Activated CD4-positive, alpha-beta memory T cell treated with anti-CD3 and anti-CD28 coated beads, Interleukin-2, amount 10 ng/mL, durations not matched to agents 7 days and 5 days (primary cell): ENCODE measurements around the gene FERMT2. TPM values are rescaled to one million over a fixed set of nuclear protein-coding genes. Genes with fewer than 3 reads are reported as not detected.

Source experiments
- CTCF ChIA-PET: fragments of 350-600 bp; sonication (Branson Sonifier 250); formaldehyde crosslinking; loops from one replicate; lab custom pipeline; 2021; ENCODE audit warnings: antibody characterized with exemption, inconsistent platforms; lab: Charles Lee
- POLR2A ChIA-PET: fragments of 350-600 bp; sonication (Branson Sonifier 250); formaldehyde crosslinking; loops from one replicate; lab custom pipeline; 2021; ENCODE audit warnings: antibody characterized with exemption; lab: Charles Lee
- DNase-seq: peaks from one replicate; pipeline ENCODE4 v3.0.0-alpha.2; 2020
- H3K27ac Mint-ChIP-seq: one replicate; pipeline ENCODE4 v1.8.0; 2021; ENCODE audit warnings: mild to moderate bottlenecking, mixed read lengths
- H3K27me3 Mint-ChIP-seq: one replicate; pipeline ENCODE4 v1.8.0; 2021; ENCODE audit warnings: mixed read lengths
- H3K36me3 Mint-ChIP-seq: one replicate; pipeline ENCODE4 v1.8.0; 2021; ENCODE audit warnings: low read depth, mixed read lengths
- H3K4me1 Mint-ChIP-seq: one replicate; pipeline ENCODE4 v1.8.0; 2021; ENCODE audit warnings: mixed read lengths
- H3K4me3 Mint-ChIP-seq: one replicate; pipeline ENCODE4 v1.8.0; 2021; ENCODE audit warnings: mild to moderate bottlenecking, mixed read lengths
- H3K9me3 Mint-ChIP-seq: one replicate; pipeline ENCODE4 v1.8.0; 2021; ENCODE audit warnings: mixed read lengths
- total RNA-seq, 2 experiments: library from RNA; stranded (reverse); gene quantifications; one replicate each; pipeline ENCODE4 v1.2.3, GENCODE V29; 2021

The FERMT2 gene
- total RNA-seq, 2 experiments from 2014 or later: 1.8 to 2.8 TPM

DNA sequence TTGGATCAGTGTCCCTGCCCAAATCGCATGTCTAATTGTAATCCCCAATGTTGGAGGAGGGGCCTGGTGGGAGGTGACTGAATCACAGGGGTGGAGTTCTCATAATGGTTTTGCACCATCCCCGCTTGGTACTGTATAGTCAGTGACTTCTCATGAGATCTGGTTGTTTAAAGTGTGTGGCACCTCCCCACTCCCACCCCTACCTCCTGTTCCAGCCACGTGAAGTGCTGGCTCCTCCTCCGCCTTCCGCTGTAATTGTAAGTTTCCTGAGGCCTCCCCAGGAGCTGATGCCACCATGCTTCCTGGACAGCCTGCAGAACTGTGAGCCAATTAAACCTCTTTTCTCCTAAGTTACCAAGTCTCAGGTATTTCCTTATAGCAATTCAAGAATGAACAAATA is 67.2 kb downstream of the FERMT2 start:
- H3K4me3 Mint-ChIP-seq: no peak overlapping the region
- ChIA-PET POLR2A (no interaction called here), CTCF (no interaction called here)

GRCh38 chr14:52882824-52883223 is 68.0 kb downstream of the FERMT2 start:
- POLR2A ChIA-PET: no interaction called here
- CTCF ChIA-PET: no interaction called here
- H3K36me3 Mint-ChIP-seq: no peaks in the 10 kb centered on the region

More for the DNA sequence above, 67.2 kb downstream of the FERMT2 start:
- Mint-ChIP-seq H3K4me1 (no peaks in the 10 kb centered on the region), H3K36me3 (no peaks in the 10 kb centered on the region), H3K27me3 (no peaks in the 10 kb centered on the region), H3K27ac (no peak overlapping the region), H3K9me3 (no peaks in the 10 kb centered on the region)
- DNase-seq: no peak

GRCh38 chr14:52879958-52880357 is 70.9 kb downstream of the FERMT2 start:
- H3K4me3 Mint-ChIP-seq: no peak overlapping the region
- POLR2A ChIA-PET: no interaction called here

More at GRCh38 chr14:52882824-52883223, 68.0 kb downstream of the FERMT2 start:
- no peaks in the 10 kb centered on the region for H3K27me3 Mint-ChIP-seq
- no peaks in the 10 kb centered on the region for H3K4me1 Mint-ChIP-seq
- no peak for DNase-seq
- no peak overlapping the region for H3K27ac Mint-ChIP-seq
- no peak overlapping the region for H3K4me3 Mint-ChIP-seq
- H3K9me3 Mint-ChIP-seq: no peaks in the 10 kb centered on the region

GRCh38 chr14:52878946-52879345 is 71.9 kb downstream of the FERMT2 start:
- POLR2A ChIA-PET: no interaction called here
- no peaks in the 10 kb centered on the region for H3K27me3 Mint-ChIP-seq

More at GRCh38 chr14:52879958-52880357, 70.9 kb downstream of the FERMT2 start:
- Mint-ChIP-seq H3K4me1 (no peaks in the 10 kb centered on the region), H3K27me3 (no peaks in the 10 kb centered on the region), H3K27ac (no peak overlapping the region), H3K9me3 (no peaks in the 10 kb centered on the region), H3K36me3 (no peaks in the 10 kb centered on the region)
- DNase-seq: no peak
- CTCF ChIA-PET: no interaction called here

GRCh38 chr14:52878469-52878868 is 72.4 kb downstream of the FERMT2 start:
- no peak overlapping the region for H3K4me3 Mint-ChIP-seq
- no peaks in the 10 kb centered on the region for H3K9me3 Mint-ChIP-seq
- no peaks in the 10 kb centered on the region for H3K4me1 Mint-ChIP-seq
- POLR2A ChIA-PET: no interaction called here
- no peaks in the 10 kb centered on the region for H3K36me3 Mint-ChIP-seq
- no peaks in the 10 kb centered on the region for H3K27me3 Mint-ChIP-seq
- no peak overlapping the region for H3K27ac Mint-ChIP-seq
- CTCF ChIA-PET: no interaction called here
- DNase-seq: no peak

More at GRCh38 chr14:52878946-52879345, 71.9 kb downstream of the FERMT2 start:
- H3K27ac Mint-ChIP-seq: no peak overlapping the region
- no peaks in the 10 kb centered on the region for H3K36me3 Mint-ChIP-seq
- H3K4me3 Mint-ChIP-seq: no peak overlapping the region
- no peak for DNase-seq
- no peaks in the 10 kb centered on the region for H3K4me1 Mint-ChIP-seq
- H3K9me3 Mint-ChIP-seq: no peaks in the 10 kb centered on the region
- CTCF ChIA-PET: no interaction called here

DNA sequence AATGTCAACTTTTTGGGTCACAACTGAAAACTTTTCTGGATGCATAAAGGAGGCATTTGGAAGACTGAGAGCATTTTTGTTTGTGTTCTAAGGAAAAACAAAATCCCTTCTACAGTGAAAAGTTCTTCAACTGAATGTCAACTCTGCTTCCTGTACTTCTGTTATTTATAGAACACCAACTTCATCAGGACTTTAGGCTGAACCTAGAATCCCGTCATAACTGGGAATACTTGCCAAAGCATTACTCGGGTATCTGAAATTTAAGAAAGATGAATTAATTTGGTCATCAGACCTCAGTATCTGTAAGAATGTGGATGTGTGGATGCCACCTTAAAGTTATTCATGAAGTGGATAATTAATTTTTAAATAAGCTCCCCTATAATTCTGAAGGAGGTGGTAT is 73.2 kb downstream of the FERMT2 start:
- no peaks in the 10 kb centered on the region for H3K27me3 Mint-ChIP-seq
- H3K4me1 Mint-ChIP-seq: no peaks in the 10 kb centered on the region
- H3K27ac Mint-ChIP-seq: no peak overlapping the region
- H3K9me3 Mint-ChIP-seq: no peaks in the 10 kb centered on the region
- DNase-seq: no peak
- H3K4me3 Mint-ChIP-seq: no peak overlapping the region
- CTCF ChIA-PET: no interaction called here
- no peaks in the 10 kb centered on the region for H3K36me3 Mint-ChIP-seq
- POLR2A ChIA-PET: no interaction called here

GRCh38 chr14:52876806-52877205 is 74.0 kb downstream of the FERMT2 start:
- Mint-ChIP-seq H3K4me1 (no peaks in the 10 kb centered on the region), H3K36me3 (no peaks in the 10 kb centered on the region), H3K27ac (no peak overlapping the region), H3K27me3 (no peaks in the 10 kb centered on the region), H3K4me3 (no peak overlapping the region), H3K9me3 (no peaks in the 10 kb centered on the region)
- ChIA-PET POLR2A (no interaction called here), CTCF (no interaction called here)
- DNase-seq: no peak

DNA sequence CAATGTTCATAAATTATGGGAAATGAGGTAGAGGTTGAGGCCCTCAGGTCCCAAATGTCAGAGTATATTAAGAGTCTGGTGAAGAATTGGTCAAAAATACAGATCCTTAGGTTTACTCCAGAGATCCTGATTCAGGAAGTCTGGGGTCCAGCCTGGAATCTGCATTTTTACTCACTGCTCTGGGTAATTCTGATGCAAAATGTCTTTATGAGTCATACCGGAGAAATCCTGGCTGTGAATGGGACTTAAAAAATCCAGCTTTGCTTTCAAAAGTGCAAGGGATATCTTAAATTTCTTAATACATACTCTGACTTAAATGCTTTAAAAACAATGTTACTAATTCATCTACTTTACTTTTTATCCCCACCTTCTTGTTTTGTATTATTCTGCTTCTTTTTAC is 74.5 kb downstream of the FERMT2 start:
- H3K9me3 Mint-ChIP-seq: no peaks in the 10 kb centered on the region
- ChIA-PET CTCF (no interaction called here), POLR2A (no interaction called here)
- no peaks in the 10 kb centered on the region for H3K27me3 Mint-ChIP-seq
- no peak overlapping the region for H3K4me3 Mint-ChIP-seq
- no peak for DNase-seq
- H3K27ac Mint-ChIP-seq: no peak overlapping the region
- no peaks in the 10 kb centered on the region for H3K36me3 Mint-ChIP-seq
- H3K4me1 Mint-ChIP-seq: no peaks in the 10 kb centered on the region

GRCh38 chr14:52875707-52876106 is 75.1 kb downstream of the FERMT2 start:
- Mint-ChIP-seq H3K4me1 (no peaks in the 10 kb centered on the region), H3K36me3 (no peaks in the 10 kb centered on the region), H3K4me3 (no peak overlapping the region), H3K27me3 (no peaks in the 10 kb centered on the region), H3K9me3 (no peaks in the 10 kb centered on the region), H3K27ac (no peak overlapping the region)
- ChIA-PET CTCF (no interaction called here), POLR2A (no interaction called here)
- no peak for DNase-seq

DNA sequence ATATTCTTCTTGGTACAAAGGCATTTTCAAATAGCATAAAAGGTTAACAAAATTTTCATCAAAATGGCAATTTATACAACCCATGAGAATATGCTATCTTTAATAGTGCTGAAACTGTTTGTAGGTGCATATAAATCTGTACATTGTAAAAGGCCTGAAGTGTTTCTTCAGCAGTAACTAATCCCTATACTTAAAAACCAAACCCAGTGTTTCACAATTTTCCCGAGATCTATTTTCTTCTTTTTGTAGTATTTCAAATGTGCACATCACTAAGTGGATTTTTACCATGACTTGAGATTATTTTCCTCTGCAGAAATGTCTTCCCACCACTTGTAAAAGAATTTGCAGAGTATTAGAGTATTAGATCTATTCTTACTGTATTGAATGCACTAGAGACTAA is 76.5 kb downstream of the FERMT2 start:
- Mint-ChIP-seq H3K27ac (no peak overlapping the region), H3K36me3 (no peaks in the 10 kb centered on the region), H3K4me3 (no peak overlapping the region), H3K27me3 (no peaks in the 10 kb centered on the region), H3K9me3 (no peaks in the 10 kb centered on the region), H3K4me1 (no peaks in the 10 kb centered on the region)
- ChIA-PET POLR2A (no interaction called here), CTCF (interaction anchor here (0.7 kb wide), 1 partner anchor 80 kb away, joined by 3 read pairs; no protein-coding TSS in a partner anchor)
- no peak for DNase-seq

DNA sequence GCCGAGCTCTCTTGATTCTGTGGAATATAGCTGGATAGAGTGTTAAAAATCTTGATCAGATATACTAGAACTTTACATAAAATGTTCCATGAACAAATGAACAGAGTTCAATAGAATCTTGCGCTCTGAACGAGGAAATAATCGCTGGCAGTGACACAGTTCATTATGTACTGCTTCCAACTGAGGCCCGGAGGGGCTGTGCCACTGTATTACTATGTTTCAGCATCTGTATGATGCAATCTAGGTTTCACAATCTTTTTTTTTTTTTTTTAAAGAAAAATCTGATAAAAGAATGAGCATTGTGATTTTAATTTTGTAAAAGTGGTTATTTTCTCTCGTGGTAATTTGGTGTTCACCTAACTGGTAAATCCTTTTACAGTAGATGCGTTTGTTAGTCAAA is 77.2 kb downstream of the FERMT2 start:
- Mint-ChIP-seq H3K4me3 (no peak overlapping the region), H3K27ac (no peak overlapping the region), H3K9me3 (no peaks in the 10 kb centered on the region), H3K36me3 (no peaks in the 10 kb centered on the region), H3K4me1 (no peaks in the 10 kb centered on the region), H3K27me3 (no peaks in the 10 kb centered on the region)
- ChIA-PET CTCF (interaction anchor here (0.7 kb wide), 1 partner anchor 81 kb away, joined by 3 read pairs; no protein-coding TSS in a partner anchor), POLR2A (no interaction called here)
- no peak for DNase-seq

GRCh38 chr14:52873065-52873464 is 77.8 kb downstream of the FERMT2 start:
- no peak for DNase-seq

DNA sequence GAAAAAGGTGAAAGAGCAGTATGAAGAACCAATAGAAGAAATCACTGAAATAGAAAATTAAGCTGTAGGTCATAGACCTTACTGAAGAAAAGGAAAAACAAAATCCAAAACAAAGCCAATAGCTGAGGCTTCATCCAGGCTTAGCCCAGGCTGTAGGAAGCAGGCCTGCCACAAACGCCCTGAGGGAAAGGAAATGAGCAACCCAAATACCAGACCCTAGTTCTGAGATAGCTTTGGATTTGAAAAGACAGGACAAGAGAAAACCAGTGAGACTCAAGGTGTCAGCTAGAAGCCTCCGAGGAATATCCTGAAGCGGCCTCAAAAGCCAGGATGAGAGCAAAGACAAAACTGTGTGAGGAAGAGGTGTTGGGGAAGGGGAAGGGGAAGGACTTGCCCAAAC is 79.2 kb downstream of the FERMT2 start:
- ChIA-PET CTCF (no interaction called here), POLR2A (no interaction called here)
- no peaks in the 10 kb centered on the region for H3K9me3 Mint-ChIP-seq
- no peak for DNase-seq
- H3K4me3 Mint-ChIP-seq: no peak overlapping the region
- no peaks in the 10 kb centered on the region for H3K36me3 Mint-ChIP-seq
- H3K4me1 Mint-ChIP-seq: no peaks in the 10 kb centered on the region
- H3K27me3 Mint-ChIP-seq: no peaks in the 10 kb centered on the region
- no peak overlapping the region for H3K27ac Mint-ChIP-seq

More at GRCh38 chr14:52873065-52873464, 77.8 kb downstream of the FERMT2 start:
- CTCF ChIA-PET: no interaction called here
- no peaks in the 10 kb centered on the region for H3K4me1 Mint-ChIP-seq
- no peak overlapping the region for H3K27ac Mint-ChIP-seq
- no peaks in the 10 kb centered on the region for H3K36me3 Mint-ChIP-seq
- POLR2A ChIA-PET: no interaction called here
- no peaks in the 10 kb centered on the region for H3K9me3 Mint-ChIP-seq
- H3K4me3 Mint-ChIP-seq: no peak overlapping the region
- H3K27me3 Mint-ChIP-seq: no peaks in the 10 kb centered on the region

DNA sequence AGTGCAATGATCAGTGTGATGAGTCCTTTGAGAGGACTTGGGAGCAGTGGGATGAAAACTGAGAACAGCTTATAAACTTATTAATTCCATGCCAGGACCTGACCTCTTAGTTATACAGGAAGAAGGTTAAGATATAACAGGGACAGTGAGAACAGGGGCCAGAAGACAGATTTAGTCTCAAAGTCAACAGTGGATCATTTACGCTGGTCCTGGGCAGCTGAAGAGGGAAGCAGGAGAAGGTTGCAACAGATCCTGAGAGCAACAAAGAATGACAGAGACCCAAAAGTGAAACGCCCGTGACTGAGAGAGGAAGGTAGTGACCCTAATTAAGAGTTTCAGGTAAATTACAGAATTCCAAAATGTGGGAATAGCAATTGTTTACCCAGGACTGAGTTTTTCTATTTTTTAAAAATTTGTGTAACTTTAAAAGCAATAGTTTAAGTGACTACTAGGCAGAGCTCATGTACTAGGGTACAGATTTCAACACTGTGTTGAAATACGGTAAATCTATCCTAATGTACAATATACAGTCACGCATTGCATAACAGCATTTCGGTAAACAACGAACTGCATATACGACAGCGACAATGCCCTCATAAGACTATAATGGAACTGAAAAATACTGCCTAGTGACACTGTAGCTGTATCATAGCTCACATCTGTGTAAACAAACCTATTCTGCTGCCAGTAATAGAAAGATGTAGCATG is 81.8 kb downstream of the FERMT2 start:
- H3K4me1 Mint-ChIP-seq: no peaks in the 10 kb centered on the region
- H3K4me3 Mint-ChIP-seq: no peak overlapping the region
- no peaks in the 10 kb centered on the region for H3K27me3 Mint-ChIP-seq
- H3K36me3 Mint-ChIP-seq: no peaks in the 10 kb centered on the region
- no peak overlapping the region for H3K27ac Mint-ChIP-seq
- ChIA-PET CTCF (no interaction called here), POLR2A (no interaction called here)
- DNase-seq: no peak
- H3K9me3 Mint-ChIP-seq: no peaks in the 10 kb centered on the region
